ENCODE data around the gene NR2E1. TPM values are rescaled to one million over a fixed set of nuclear protein-coding genes. Genes with fewer than 3 reads are reported as not detected.

Gene NR2E1
- total RNA-seq, 1 experiment from 2014 or later, result not detected

- H3K56ac ChIP-seq (ENCODE audit: insufficient read length, low read depth, low read length), result no peak overlapping the region
- no CpG with 5 or more reads among the region's 7 CpGs for WGBS (ENCODE audit: extremely low coverage, insufficient read length, low lambda C conversion rate)
- H3K4ac ChIP-seq (ENCODE audit: low read depth, low read length), result no peak overlapping the region
- no peak overlapping the region for H3K18ac ChIP-seq (ENCODE audit: insufficient read length, low read depth, low read length)
- H3T11ph ChIP-seq (ENCODE audit: low read length), result no peak overlapping the region
- no peak overlapping the region for H2BK5ac ChIP-seq (ENCODE audit: insufficient read length, low read length)
- no peaks in the 10 kb centered on the region for H3K79me2 ChIP-seq (ENCODE audit: insufficient read depth, low read length)
- no peak for TF ChIP-seq CTCF (conservative IDR thresholded peaks at IDR 0.05)
- H2BK20ac ChIP-seq (ENCODE audit: low read depth, low read length, poor library complexity, severe bottlenecking), result no peak overlapping the region
- no peak overlapping the region for H3K23ac ChIP-seq (ENCODE audit: insufficient read length, low read depth, low read length)
- H3K4me2 ChIP-seq (ENCODE audit: insufficient read depth, insufficient read length, low read length), result no peak overlapping the region
- H4K20me1 ChIP-seq (ENCODE audit: control insufficient read depth, insufficient read depth, insufficient read length), result no peaks in the 10 kb centered on the region
- H3K27me3 ChIP-seq (ENCODE audit: insufficient read depth, low read length), result no peaks in the 10 kb centered on the region
- no peaks in the 10 kb centered on the region for H3K79me1 ChIP-seq (ENCODE audit: insufficient read depth, low read depth, low read length, poor library complexity, severe bottlenecking)
- no peak overlapping the region for H2AFZ ChIP-seq (ENCODE audit: low read length)
- H4K8ac ChIP-seq (replicated peaks; ENCODE audit: insufficient read length, low read depth, low read length), result no peak overlapping the region
- H4K5ac ChIP-seq (ENCODE audit: insufficient read length, low read depth, low read length), result no peak overlapping the region
- H2BK12ac ChIP-seq (ENCODE audit: insufficient read length, low read depth, low read length), result no peak overlapping the region
- no peaks in the 10 kb centered on the region for H3K23me2 ChIP-seq (ENCODE audit: insufficient read length, low read depth, low read length, poor library complexity, severe bottlenecking)
- H2AK5ac ChIP-seq (ENCODE audit: insufficient read length, low read length), result no peak overlapping the region
- DNase-seq, result no peak
- no peaks in the 10 kb centered on the region for H3K9me3 Mint-ChIP-seq
- H3K27ac ChIP-seq (ENCODE audit: insufficient read length, low read depth, low read length), result no peak overlapping the region
- no peak overlapping the region for H3K27ac Mint-ChIP-seq
- H4K91ac ChIP-seq (ENCODE audit: insufficient read length, low read depth, low read length), result no peak overlapping the region
- no peak overlapping the region for H2BK15ac ChIP-seq (ENCODE audit: low read depth, low read length)
- H3K14ac ChIP-seq (ENCODE audit: insufficient read depth, low read length), result no peak overlapping the region
- no peak overlapping the region for H3K9ac ChIP-seq (ENCODE audit: extremely low read depth, insufficient read length, low read length)
- no peaks in the 10 kb centered on the region for H3K4me1 ChIP-seq (ENCODE audit: insufficient read depth, low read length)
- H3K4me3 Mint-ChIP-seq, result no peak overlapping the region
- H2BK120ac ChIP-seq (ENCODE audit: low read depth, low read length, poor library complexity, severe bottlenecking), result no peak overlapping the region
- no peaks in the 10 kb centered on the region for H3K9me3 ChIP-seq (ENCODE audit: control insufficient read depth, low read depth, low read length)
- no peaks in the 10 kb centered on the region for H3K36me3 Mint-ChIP-seq (ENCODE audit: insufficient read depth in 1 of 3, low read depth in 3 of 3)
- H3K4me1 Mint-ChIP-seq, result peaks cover 0 to 7% of the 10 kb centered on the region in 2 experiments; a peak in 2 of 4 replicates
- H3K27me3 Mint-ChIP-seq (ENCODE audit: low read depth), result no peaks in the 10 kb centered on the region
Measured at GRCh38 chr6:108200631-108201030, 34.8 kb downstream of the NR2E1 start.
